AG04450 (cell line): ENCODE results near the gene OVOL1. TPM values are rescaled to one million over a fixed set of nuclear protein-coding genes. Genes with fewer than 3 reads are reported as not detected.
A peak's percentile ranks its signal among the peaks of the same experiment; 100 is the strongest.
"Not testable (repeated sequence)": the region's sequence is repeated elsewhere in the genome, so short reads cannot be mapped to it uniquely, and the experiment has no call there.

Experiments
- CTCF ChIA-PET: fragments of 300-600, 350-600 bp; formaldehyde crosslinking; extraction: SDS; loops from one replicate; lab custom pipeline; 2022; ENCODE audit warnings: antibody characterized with exemption, inconsistent platforms; lab: Charles Lee
- POLR2A ChIA-PET: fragments of 350-600 bp; formaldehyde crosslinking; extraction: SDS; loops from one replicate; lab custom pipeline; 2021; ENCODE audit warnings: antibody characterized with exemption, inconsistent platforms; lab: Yijun Ruan, JAX
- DNase-seq: peaks from one replicate; pipeline ENCODE4 v3.0.0-alpha.2; 2011; ENCODE audit warnings: low read depth, low spot score
- H3K27ac ChIP-seq: one replicate; pipeline ENCODE4 v1.5.1; 2012; ENCODE audit warnings: low read depth, low read length, control low read depth
- H3K27me3 ChIP-seq: one replicate; pipeline ENCODE4 v1.6.0; 2012; ENCODE audit warnings: low read length; ENCODE audit not compliant: control insufficient read depth, insufficient read depth
- H3K4me3 ChIP-seq: 2 replicates; pipeline ENCODE4 v1.5.1; 2011; ENCODE audit warnings: mild to moderate bottlenecking, low read depth, low read length, control low read depth
- H3K9me3 ChIP-seq: 2 replicates; pipeline ENCODE4 v1.5.1; 2012; ENCODE audit warnings: low read length; ENCODE audit not compliant: control insufficient read depth, insufficient read depth
- polyA plus RNA-seq: library from polyadenylated mRNA; depleted of rRNA; stranded (reverse); fragments of >200 nt; gene quantifications from 2 replicates; pipeline ENCODE4 v1.2.3, GENCODE V29; 2011
- TF ChIP-seq, protein P1 (sequence below): IDR thresholded peaks from 2 replicates; pipeline ENCODE4 v1.5.1; 2011; ENCODE audit warnings: low read depth, low read length, control low read depth, inconsistent platforms

Gene OVOL1
- polyA plus RNA-seq, 1 experiment, result not detected

DNA sequence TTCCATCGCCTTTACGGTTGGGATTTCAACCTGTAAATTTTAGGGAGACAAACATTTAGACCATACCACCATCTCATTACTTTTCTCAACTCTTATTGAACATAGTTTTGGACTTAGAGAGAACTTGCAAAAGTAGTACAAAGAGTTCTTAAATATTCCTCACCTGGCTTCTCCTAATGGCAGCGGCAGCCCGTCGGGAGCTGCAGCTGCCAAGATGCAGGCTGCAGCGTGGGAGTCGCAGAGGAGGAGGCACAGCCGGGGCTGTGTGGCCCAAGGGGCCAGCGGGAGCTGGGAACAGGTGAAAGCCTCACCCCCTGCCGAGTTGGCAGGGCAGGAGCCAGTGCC is 43.2 kb upstream of the OVOL1 start:
- CTCF ChIA-PET, result interaction anchor here (1.5 kb wide), 1 partner anchor 74 kb away, joined by 8 read pairs; no protein-coding TSS in a partner anchor
- H3K4me3 ChIP-seq, result no peak overlapping the region
- H3K9me3 ChIP-seq, result peaks cover 6% of the 10 kb centered on the region; the same call in 1 of the 2 replicates
- H3K27ac ChIP-seq, result no peak overlapping the region
- POLR2A ChIA-PET, result no interaction called here
- H3K27me3 ChIP-seq, result peaks cover 14% of the 10 kb centered on the region
- TF ChIP-seq, protein P1, sequence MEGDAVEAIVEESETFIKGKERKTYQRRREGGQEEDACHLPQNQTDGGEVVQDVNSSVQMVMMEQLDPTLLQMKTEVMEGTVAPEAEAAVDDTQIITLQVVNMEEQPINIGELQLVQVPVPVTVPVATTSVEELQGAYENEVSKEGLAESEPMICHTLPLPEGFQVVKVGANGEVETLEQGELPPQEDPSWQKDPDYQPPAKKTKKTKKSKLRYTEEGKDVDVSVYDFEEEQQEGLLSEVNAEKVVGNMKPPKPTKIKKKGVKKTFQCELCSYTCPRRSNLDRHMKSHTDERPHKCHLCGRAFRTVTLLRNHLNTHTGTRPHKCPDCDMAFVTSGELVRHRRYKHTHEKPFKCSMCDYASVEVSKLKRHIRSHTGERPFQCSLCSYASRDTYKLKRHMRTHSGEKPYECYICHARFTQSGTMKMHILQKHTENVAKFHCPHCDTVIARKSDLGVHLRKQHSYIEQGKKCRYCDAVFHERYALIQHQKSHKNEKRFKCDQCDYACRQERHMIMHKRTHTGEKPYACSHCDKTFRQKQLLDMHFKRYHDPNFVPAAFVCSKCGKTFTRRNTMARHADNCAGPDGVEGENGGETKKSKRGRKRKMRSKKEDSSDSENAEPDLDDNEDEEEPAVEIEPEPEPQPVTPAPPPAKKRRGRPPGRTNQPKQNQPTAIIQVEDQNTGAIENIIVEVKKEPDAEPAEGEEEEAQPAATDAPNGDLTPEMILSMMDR, result no peak
- DNase-seq, result no peak

- DNase-seq, result no peak
- Histone ChIP-seq H3K9me3 (peaks cover 6% of the 10 kb centered on the region; the same call in 1 of the 2 replicates), H3K27me3 (peaks cover 14% of the 10 kb centered on the region), H3K27ac (no peak overlapping the region), H3K4me3 (no peak overlapping the region)
- TF ChIP-seq, protein P1, result 0 out of 2 replicates have a peak, but pooled peaks have one; percentile 7
- CTCF ChIA-PET, result interaction anchor here (1.5 kb wide), 1 partner anchor 73 kb away, joined by 8 read pairs; no protein-coding TSS in a partner anchor
- POLR2A ChIA-PET, result interaction anchor here (0.6 to 1.4 kb wide), 3 partner anchors 24 to 75 kb away, joined by 3 to 4 read pairs (median 3); partner anchors contain the start of gene RNASEH2C
Observed at GRCh38 chr11:65744026-65744698, 42.7 kb upstream of the OVOL1 start.

DNA sequence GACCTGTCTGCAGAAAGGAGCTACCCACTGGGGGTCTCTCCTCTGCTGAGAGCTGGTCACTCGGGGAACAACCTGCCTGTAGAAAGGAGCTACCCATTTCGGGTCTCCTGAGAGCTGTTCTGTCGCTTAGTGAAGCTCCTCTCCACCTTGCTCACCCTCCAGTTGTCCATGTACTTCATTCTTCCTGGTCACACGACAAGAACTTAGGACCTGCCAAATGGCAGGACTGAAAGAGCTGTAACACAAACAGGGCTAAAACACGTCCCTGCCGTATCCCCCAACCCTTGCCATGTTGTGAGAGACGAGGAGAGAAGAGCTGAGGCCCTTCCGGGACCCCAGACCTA is 42.2 kb upstream of the OVOL1 start:
- DNase-seq, result no peak
- Histone ChIP-seq H3K4me3 (no peak overlapping the region), H3K27ac (no peak overlapping the region), H3K9me3 (peaks cover 6% of the 10 kb centered on the region; the same call in 1 of the 2 replicates), H3K27me3 (peaks cover 19% of the 10 kb centered on the region)
- POLR2A ChIA-PET, result interaction anchor here (0.6 to 1.4 kb wide), 3 partner anchors 24 to 74 kb away, joined by 3 to 4 read pairs (median 3); partner anchors contain the start of gene RNASEH2C
- CTCF ChIA-PET, result interaction anchor here (1.5 kb wide), 1 partner anchor 73 kb away, joined by 8 read pairs; no protein-coding TSS in a partner anchor
- TF ChIP-seq, protein P1, result no peak

DNA sequence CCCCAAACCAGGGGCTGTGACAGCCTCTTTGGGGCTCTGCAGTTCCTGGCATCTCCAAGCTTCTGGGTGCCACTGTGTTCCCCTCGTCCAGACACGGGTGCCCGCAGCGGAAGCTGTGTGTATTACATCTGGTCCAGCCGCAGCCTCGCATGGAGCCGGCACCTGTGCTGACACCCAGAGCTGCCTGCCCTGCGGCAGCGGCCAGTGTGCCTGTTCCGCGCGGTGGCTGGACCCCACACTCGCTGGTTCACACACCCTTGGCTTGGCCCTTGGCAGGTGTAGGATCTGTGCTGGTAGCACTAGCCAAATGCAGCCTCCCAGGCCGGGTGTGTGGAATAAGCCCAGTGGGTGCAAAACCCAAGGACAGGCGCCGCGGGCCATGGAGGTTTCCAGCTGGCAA is 41.8 kb upstream of the OVOL1 start:
- POLR2A ChIA-PET, result interaction anchor here (0.6 to 1.4 kb wide), 3 partner anchors 24 to 74 kb away, joined by 3 to 4 read pairs (median 3); partner anchors contain the start of gene RNASEH2C
- TF ChIP-seq, protein P1, result no peak
- H3K4me3 ChIP-seq, result no peak overlapping the region
- peaks cover 6% of the 10 kb centered on the region; the same call in 1 of the 2 replicates for H3K9me3 ChIP-seq
- no peak overlapping the region for H3K27ac ChIP-seq
- CTCF ChIA-PET, result interaction anchor here (1.5 kb wide), 1 partner anchor 72 kb away, joined by 8 read pairs; no protein-coding TSS in a partner anchor
- DNase-seq, result no peak
- peaks cover 19% of the 10 kb centered on the region for H3K27me3 ChIP-seq

GRCh38 chr11:65762169-65762568 is 24.7 kb upstream of the OVOL1 start:
- H3K27me3 ChIP-seq, POLR2A ChIA-PET, H3K4me3 ChIP-seq, H3K9me3 ChIP-seq, CTCF ChIA-PET, H3K27ac ChIP-seq, DNase-seq: not testable (repeated sequence)

DNA sequence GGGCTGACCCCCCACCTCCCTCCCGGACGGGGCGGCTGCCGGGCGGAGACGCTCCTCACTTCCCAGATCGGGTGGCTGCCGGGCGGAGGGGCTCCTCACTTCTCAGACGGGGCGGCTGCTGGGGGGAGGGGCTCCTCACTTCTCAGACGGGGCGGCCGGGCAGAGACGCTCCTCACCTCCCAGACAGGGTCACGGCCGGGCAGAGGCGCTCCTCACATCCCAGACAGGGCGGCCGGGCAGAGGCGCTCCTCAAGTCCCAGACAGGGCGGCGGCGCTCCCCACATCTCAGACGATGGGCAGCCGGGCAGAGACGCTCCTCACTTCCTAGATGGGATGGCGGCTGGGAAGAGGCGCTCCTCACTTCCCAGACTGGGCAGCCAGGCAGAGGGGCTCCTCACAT is 24.0 kb upstream of the OVOL1 start:
- H3K4me3 ChIP-seq, CTCF ChIA-PET, H3K27ac ChIP-seq, DNase-seq, H3K27me3 ChIP-seq, H3K9me3 ChIP-seq, POLR2A ChIA-PET: not testable (repeated sequence)
